K562 (cell line): ENCODE results near the gene GPR21.

Source experiments
- CTBP1 ChIP-seq: fragments of 450-650 bp; IDR thresholded peaks from 2 replicates; pipeline ENCODE4 v1.6.1; 2016; ENCODE audit warnings: borderline replicate concordance
- IRF9 ChIP-seq: fragments of 450-650 bp; IDR thresholded peaks from 2 replicates; pipeline ENCODE4 v1.6.1; 2016; ENCODE audit warnings: missing biosample characterization, missing genetic modification characterization
- PHTF2 ChIP-seq: fragments of 250-450 bp; sonication (Bioruptor Pico); IDR thresholded peaks from 2 replicates; pipeline ENCODE4 v1.5.0; 2021; ENCODE audit warnings: mild to moderate bottlenecking
- POLR2A ChIP-seq: fragments of 450-650 bp; conservative IDR thresholded peaks from 2 replicates; pipeline ENCODE4 v1.6.1; 2016
- POLR2AphosphoS5 ChIP-seq: IDR thresholded peaks from 2 replicates; pipeline ENCODE4 v1.6.1; 2011; ENCODE audit warnings: mild to moderate bottlenecking, low read depth, low read length, moderate library complexity; ENCODE audit not compliant: control insufficient read depth, insufficient read depth
- RAD51 ChIP-seq: fragments of 450-650 bp; IDR thresholded peaks from 2 replicates; pipeline ENCODE4 v1.7.1; 2016; ENCODE audit warnings: low read depth, mild to moderate bottlenecking, borderline replicate concordance
- SREBF2 ChIP-seq: sonication (generic); formaldehyde crosslinking; IDR thresholded peaks from 2 replicates; pipeline ENCODE4 v1.4.0; 2020; ENCODE audit warnings: mild to moderate bottlenecking, missing genetic modification reagents
- TCF7L2 ChIP-seq: fragments of 150-350 bp; IDR thresholded peaks from 2 replicates; pipeline ENCODE4 v1.6.1; 2016; ENCODE audit warnings: low read depth, mild to moderate bottlenecking, low read length, moderate library complexity
- ZNF76 ChIP-seq: fragments of 250-450 bp; sonication (Bioruptor Pico); IDR thresholded peaks from 2 replicates; pipeline ENCODE4 v1.4.0; 2020; ENCODE audit warnings: mild to moderate bottlenecking, moderate library complexity, borderline replicate concordance
- TF ChIP-seq, protein P1 (sequence below): sonication (generic); formaldehyde crosslinking; IDR thresholded peaks from 2 replicates; pipeline ENCODE4 v1.9.0; 2022; ENCODE audit warnings: mild to moderate bottlenecking, missing genetic modification reagents
- TF ChIP-seq, protein P2 (sequence below), 3 experiments: IDR thresholded peaks in 2 of 3; conservative IDR thresholded peaks in 1 of 3; 2 replicates each; pipeline ENCODE4 v1.5.1; 2011 to 2012; ENCODE audit warnings: low read length in 3 of 3, mild to moderate bottlenecking in 3 of 3, control low read depth in 2 of 3, improper control_type of control experiment in 1 of 3, inconsistent platforms in 1 of 3, low read depth in 1 of 3, mixed read lengths in 1 of 3, moderate library complexity in 1 of 3; ENCODE audit not compliant: insufficient read depth in 2 of 3
- TF ChIP-seq, protein P3 (sequence below): sonication (generic); formaldehyde crosslinking; IDR thresholded peaks from 2 replicates; pipeline ENCODE4 v1.5.0; 2020; ENCODE audit warnings: missing genetic modification reagents

- TF ChIP-seq, protein P1, sequence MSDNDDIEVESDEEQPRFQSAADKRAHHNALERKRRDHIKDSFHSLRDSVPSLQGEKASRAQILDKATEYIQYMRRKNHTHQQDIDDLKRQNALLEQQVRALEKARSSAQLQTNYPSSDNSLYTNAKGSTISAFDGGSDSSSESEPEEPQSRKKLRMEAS (CRISPR knock-in tag) = no peak
- TF ChIP-seq POLR2A = no peak
- TF ChIP-seq, protein P2, sequence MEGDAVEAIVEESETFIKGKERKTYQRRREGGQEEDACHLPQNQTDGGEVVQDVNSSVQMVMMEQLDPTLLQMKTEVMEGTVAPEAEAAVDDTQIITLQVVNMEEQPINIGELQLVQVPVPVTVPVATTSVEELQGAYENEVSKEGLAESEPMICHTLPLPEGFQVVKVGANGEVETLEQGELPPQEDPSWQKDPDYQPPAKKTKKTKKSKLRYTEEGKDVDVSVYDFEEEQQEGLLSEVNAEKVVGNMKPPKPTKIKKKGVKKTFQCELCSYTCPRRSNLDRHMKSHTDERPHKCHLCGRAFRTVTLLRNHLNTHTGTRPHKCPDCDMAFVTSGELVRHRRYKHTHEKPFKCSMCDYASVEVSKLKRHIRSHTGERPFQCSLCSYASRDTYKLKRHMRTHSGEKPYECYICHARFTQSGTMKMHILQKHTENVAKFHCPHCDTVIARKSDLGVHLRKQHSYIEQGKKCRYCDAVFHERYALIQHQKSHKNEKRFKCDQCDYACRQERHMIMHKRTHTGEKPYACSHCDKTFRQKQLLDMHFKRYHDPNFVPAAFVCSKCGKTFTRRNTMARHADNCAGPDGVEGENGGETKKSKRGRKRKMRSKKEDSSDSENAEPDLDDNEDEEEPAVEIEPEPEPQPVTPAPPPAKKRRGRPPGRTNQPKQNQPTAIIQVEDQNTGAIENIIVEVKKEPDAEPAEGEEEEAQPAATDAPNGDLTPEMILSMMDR (IDR thresholded peaks at IDR 0.05 in 2 of 3, conservative IDR thresholded peaks at IDR 0.05 in 1 of 3; ENCODE audit: insufficient read depth in 2 of 3, low read depth in 1 of 3, low read length in 3 of 3) = no peak
- no peak for TF ChIP-seq SREBF2
- TF ChIP-seq, protein P3, sequence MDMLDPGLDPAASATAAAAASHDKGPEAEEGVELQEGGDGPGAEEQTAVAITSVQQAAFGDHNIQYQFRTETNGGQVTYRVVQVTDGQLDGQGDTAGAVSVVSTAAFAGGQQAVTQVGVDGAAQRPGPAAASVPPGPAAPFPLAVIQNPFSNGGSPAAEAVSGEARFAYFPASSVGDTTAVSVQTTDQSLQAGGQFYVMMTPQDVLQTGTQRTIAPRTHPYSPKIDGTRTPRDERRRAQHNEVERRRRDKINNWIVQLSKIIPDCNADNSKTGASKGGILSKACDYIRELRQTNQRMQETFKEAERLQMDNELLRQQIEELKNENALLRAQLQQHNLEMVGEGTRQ (CRISPR knock-in tag) = no peak
- TF ChIP-seq PHTF2 = no peak
- TF ChIP-seq RAD51 = no peak
- TF ChIP-seq TCF7L2 = no peak
- no peak for TF ChIP-seq POLR2AphosphoS5
- no peak for TF ChIP-seq ZNF76
- no peak for TF ChIP-seq IRF9 (tag)
- no peak for TF ChIP-seq CTBP1
Measured at GRCh38 chr9:123059472-123060220, 26.2 kb downstream of the GPR21 start.
